ENCODE measurements around the gene RETN.
"Not testable (repeated sequence)": the region's sequence is repeated elsewhere in the genome, so short reads cannot be mapped to it uniquely, and the experiment has no call there.

RETN gene

DNA sequence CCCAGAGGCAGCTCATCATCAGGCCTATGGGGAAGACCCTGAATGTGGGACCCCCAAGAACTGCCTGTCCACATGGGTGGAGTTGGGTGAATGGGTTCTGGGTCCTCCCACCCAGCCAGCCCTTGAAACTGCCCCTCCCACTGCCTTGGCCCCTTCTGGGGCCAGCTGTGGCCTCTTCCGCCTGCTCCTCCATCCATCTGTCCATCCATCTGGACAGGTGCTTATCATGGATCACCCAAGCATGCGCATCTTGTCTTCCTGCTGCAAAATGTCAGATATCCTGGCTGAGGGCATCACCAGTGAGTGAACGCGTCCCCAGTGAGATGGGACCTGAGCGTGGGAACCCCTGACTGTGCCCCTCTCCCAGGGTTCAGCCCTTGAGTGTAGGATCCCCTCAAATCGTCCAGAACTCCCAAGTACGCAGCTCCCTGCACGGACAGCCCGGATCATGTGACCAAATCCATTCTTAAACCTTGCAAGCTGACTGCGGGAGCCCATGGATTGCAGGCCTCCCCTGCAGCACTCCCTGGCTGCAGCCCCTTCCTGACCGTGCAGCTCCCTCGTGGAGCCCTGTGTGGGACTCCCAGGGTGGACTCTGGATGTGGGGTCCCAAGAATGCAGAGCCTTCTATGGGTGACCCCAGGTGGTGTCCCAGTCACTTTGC lies 29.9 kb upstream of the RETN start:
- DNase-seq: no peak

DNA sequence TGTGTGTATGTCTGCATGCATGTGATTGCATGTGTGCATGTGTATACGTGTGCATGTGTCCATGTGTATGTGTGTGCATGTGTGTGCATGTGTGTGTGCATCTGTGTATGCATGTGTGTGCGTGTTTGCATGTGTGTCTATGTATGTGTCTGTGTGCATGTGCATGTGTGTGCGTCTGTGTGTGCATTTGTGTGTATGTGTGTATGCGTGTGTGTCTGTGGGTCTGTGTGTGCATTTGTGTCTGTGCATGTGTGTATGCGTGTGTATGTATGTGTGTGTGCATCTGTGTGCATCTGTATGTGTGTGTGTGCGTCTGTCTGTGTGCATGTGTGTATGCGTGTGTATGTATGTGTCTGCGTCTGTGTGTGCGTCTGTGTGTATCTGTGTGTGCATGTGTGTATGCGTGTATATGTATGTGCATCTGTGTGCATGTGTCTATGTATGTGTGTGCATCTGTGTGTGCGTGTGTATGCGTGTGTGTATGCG lies 28.9 kb upstream of the RETN start:
- no peak for DNase-seq

- no peak for DNase-seq
Observed at GRCh38 chr19:7640803-7641202, 28.0 kb upstream of the RETN start.

DNA sequence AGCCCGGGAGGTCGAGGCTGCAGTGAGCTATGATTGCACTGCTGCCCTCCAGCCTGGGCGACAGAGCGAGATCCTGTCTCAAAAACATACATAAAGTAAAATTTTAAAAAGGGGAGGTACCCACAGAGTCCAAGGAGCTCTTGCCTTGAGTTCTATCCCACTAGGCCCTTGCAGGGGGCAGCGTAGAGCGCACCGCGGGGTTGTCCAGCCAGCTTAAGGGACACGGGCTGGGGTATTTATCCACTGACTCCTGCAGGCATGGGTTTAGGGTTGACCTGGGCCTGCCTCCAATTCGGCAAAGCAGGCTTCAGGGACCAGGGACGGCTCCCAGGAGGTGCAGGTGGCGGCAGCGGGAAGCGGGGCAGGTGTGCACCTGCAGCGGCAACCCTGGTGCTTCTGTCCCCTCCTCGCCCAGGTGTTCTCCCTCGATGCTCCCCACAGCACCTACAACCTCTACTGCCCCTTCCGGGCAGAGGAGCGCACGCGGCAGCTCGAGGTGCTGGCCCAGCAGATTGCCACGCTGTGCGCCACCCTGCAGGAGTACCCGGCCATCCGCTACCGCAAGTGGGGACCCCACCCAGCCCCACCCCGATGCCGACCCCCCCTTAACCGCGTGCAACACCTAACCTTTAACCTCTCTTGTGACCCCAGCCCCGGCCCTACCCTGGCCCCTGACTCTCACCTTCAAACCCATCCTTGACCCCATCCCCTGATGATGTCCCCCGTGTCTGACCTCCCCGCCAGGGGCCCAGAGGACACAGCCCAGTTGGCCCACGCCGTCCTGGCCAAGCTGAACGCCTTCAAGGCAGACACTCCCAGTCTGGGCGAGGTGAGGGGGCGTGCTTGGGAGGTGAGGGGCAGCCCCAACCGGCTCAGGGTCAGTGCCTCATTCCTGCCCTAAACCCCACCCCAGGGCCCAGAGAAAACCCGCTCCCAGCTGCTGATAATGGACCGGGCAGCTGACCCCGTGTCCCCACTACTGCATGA lies 27.3 kb upstream of the RETN start:
- no peak for DNase-seq

GRCh38 chr19:7642295-7643030 lies 26.4 kb upstream of the RETN start:
- no peak for DNase-seq

DNA sequence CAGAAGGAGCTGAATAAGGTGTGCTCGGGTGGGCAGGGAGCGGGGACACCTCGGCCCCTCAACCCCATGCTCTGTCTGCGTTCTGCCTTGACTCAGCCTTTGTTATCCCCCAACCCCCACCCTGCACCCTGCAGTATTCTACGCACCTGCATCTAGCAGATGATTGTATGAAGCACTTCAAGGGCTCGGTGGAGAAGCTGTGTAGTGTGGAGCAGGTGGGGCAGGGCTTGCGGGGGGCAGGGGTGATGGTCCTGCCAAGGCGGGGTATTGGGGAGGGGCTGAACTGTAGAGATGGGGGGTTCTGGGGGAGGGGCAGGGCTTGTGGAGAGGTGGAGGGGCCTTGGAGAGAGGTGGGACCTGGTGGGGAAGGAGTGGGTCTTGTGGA lies 25.8 kb upstream of the RETN start:
- no peak for DNase-seq

- DNase-seq: not testable (repeated sequence)
Observed at GRCh38 chr19:7643629-7644549, 25.0 kb upstream of the RETN start.

DNA sequence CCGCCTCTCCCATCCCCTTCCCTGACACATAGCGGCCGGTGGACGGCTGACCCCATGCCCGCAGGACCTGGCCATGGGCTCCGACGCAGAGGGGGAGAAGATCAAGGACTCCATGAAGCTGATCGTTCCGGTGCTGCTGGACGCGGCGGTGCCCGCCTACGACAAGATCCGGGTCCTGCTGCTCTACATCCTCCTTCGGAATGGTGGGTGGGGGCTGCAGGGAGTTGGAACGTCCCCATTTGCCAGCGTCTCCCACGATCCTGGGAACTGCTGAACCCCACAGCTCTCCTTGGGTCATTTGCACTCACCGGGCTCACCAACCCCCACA lies 24.3 kb upstream of the RETN start:
- no peak for DNase-seq

DNA sequence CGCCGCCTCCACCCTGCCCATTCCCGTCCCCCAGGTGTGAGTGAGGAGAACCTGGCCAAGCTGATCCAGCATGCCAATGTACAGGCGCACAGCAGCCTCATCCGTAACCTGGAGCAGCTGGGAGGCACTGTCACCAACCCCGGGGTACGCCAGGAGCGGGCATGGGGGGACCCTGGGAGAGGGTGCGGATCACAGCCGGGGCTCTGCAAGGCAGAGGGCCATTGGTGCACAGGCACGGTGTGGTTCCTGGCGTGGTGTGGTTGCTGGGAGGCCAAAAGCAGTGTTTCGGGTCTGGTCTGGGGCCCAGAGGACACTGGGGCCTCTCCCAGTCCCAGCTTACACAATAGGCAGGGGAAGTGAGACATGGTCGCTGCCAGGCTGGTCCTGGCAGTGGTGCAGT lies 23.7 kb upstream of the RETN start:
- DNase-seq: no peak

DNA sequence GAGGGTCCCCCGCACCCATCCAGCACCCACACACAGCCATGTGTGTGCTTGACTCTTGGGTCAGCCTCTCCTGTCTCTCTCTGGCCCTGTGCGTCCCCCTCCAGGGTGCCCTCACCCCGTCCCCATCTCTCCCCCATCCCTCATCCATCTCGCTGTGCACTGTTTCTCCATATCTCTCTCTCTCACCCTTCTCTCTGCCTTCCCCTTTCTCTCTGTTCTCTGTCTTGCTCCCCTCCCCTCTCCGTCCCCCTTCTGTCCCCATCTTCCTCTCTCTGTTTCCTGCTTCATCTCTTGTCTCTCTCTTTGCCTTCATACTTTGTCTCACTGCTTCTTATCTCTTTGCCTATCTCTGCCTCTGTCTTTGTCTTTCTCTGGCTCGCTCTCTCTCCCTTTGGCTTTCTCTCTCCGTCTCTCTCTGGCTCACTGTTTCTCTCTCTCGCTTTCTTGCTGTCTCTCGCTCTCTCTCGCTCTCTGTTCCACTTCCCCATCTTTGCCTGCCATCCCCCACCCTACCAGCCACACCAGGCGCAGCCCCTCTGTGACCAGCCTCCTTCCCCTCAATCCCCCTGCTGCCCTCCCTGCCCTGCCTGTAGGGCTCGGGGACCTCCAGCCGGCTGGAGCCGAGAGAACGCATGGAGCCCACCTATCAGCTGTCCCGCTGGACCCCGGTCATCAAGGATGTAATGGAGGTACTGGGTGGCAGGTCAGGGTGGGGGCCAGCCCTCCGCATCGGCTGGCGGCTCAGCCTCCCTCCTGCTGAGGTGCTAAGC lies 23.0 kb upstream of the RETN start:
- no peak for DNase-seq

DNA sequence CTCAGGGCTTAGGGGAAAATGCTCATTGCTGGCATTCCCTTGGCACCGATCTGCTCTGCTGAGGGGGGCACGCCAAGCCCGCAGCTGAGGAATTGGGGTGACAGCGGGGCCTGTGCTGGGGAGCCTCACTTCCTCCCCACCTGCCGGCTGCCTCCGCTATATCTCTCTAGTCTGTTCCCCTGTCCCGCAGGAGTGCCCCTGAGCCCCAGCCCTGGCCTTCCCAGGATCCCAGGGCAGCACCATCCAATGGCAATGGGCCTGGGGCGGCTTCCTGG lies 22.5 kb upstream of the RETN start:
- DNase-seq: no peak

- no peak for DNase-seq
Observed at GRCh38 chr19:7647156-7647555, 21.7 kb upstream of the RETN start.

DNA sequence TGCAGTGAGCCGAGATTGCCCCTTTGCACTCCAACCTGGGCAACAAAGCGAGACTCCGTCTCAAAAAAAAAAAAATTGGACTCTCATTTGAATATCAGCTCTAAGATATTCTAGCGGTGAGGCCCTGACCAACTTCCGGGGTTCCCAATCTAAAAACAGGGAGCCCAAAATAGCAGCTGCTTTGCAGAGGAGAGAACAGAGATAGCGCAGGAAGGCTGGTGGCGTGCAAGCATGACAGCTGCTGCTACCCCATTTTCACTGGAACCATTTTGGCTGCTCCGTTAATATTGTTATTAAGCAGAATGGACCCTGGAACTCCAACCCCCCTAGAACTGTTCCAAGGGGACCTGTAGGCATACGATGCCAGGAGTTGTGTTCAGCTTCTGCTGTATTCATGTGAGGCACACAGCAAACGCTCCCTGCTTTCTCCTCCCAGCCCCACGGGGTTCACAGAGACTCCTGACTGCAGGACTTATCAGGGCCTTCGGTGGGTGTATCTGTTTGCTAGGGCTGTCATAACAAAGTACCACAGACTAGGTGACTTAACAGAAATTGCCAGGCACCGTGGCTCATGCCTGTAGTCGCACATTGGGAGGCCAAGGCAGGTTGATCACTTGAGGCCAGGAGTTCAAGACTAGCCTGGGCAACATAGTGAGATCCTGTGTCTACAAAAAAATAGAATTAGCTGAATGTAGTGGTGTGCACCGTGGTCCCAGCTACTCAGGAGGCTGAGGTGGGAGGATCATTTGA lies 20.4 kb upstream of the RETN start:
- no peak for DNase-seq

- no peak for DNase-seq
Observed at GRCh38 chr19:7650148-7650547, 18.7 kb upstream of the RETN start.

- peak; percentile 87 for DNase-seq
Observed at GRCh38 chr19:7652061-7652641, 16.7 kb upstream of the RETN start.

- no peak for DNase-seq
Observed at GRCh38 chr19:7654401-7654800, 14.4 kb upstream of the RETN start.

GRCh38 chr19:7655581-7655980 lies 13.3 kb upstream of the RETN start:
- no peak for DNase-seq

GRCh38 chr19:7657131-7657751 lies 11.6 kb upstream of the RETN start:
- no peak for DNase-seq

DNA sequence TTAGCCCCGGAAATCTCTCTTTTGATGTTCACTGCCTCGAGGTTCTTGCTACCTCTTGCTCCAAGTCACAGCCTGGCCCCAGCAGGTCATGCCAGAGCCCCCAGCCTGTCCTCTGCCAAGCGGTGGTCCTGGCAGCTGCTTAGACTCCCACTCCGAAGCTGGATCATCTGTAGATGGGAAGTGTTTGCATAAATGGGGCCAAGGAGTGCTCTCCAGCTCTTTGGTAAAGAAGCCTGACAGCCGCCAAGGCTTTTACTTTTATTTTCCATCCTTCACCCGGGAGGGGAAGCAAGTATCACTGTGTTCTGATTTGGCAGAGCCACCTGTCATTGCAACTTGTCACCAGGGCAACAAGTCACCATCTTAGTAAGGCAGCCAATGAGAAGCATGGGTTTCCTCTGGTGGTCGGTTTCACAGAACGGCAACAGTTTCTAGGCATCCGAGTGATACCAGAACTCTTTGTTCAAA lies 10.6 kb upstream of the RETN start:
- peak; percentile 53 for DNase-seq
